GM19452 (cell line): ENCODE measurements around the gene SPDYE3.
"Not testable (repeated sequence)": the region's sequence is repeated elsewhere in the genome, so short reads cannot be mapped to it uniquely, and the experiment has no call there.

Experiments
- ATAC-seq: cut with Tn5 transposase; IDR thresholded peaks from one replicate; pipeline ENCODE4 v1.9.1; 2021; ENCODE audit not compliant: unreplicated experiment

The SPDYE3 gene

DNA sequence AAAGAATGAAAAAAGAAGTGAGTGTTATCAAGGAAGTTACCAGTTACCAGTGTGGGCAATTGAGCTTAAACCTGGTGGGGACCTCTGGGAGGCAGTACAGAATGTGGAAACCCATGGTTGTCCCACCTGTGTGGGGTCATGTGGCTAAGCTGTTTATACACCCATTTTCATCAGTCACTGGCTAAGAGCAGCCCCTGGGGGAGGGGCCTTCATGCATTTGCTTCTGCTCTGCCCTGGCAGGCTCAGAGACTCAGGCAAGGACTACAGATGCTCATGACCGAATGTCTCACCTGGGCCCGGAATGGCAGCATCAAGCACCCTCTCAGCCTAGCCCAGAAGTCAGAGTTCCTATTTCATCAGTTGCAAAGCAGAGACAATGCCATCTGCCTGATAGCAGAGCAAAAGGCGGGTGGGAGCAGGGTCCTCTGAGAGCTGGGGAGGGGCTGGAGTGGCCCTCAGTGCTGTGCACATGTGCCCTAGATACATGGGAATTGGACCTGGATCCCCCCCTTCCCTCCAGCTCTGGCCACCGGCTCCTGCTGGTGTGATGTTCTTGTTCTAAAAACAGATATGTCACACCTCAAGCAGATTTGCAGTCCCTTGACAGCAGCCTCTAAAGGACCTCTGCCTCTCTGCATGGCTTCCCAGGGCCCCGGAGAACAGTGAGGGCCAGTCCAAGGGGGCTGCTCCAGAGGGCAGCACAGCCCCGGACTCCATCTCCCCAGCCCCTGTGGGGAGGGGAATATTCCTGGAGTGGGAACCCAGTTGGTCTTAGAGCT lies 20.1 kb upstream of the SPDYE3 start:
- ATAC-seq = not testable (repeated sequence)

DNA sequence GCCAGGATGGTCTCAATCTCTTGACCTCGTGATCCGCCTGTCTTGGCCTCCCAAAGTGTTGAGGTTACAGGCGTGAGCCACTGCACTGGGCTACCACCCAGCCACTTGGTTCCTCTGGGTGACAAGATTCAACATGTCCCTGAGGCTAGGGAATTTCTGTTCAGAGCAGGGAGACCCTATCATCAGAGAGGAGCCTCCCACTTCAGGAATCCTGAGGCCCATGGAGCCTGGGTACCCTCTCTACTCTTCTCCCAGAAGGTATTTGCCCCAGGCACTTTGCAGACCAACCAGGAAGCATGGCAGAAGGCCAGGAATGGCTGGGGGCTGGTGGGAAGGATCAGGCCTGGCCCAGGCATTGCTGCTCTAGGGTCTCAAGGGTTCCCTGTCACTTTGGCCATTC lies 19.2 kb upstream of the SPDYE3 start:
- not testable (repeated sequence) for ATAC-seq

DNA sequence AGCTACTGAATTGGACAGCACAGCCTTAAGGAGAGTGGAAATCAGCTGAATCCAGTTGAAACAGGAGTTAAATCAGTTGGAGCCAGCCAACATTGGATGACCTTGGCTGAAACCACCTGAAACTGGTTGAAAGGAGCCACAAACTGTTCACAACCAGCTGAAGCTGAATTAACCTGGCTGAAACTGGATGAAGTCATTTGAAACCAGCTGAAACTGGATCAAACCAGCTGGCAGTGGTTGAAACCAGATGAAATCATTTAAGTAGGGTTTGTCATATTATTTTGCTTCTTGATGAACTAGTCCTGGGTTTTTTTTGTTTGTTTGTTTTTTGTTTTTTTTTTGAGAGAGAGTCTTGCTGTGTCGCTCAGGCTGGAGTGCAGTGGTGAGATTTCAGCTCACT lies 15.3 kb upstream of the SPDYE3 start:
- not testable (repeated sequence) for ATAC-seq

DNA sequence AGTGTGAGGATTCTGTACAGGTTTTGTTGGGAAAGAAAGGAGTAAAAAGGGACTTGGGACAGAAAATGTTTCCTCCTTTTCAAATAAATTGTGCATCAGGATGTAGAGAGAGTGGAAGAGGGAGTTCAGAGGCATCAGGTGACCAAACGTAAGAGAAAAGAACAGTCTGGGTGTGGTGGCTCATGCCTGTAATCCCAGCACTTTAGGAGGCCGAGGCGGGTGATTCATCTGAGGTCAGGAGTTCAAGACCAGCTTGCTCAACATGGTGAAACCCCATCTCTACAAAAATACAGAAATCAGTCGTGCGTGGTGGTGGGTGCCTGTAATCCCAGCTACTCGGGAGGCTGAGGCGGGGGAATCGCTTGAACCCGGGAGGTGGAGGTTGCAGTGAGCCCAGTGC lies 12.2 kb upstream of the SPDYE3 start:
- not testable (repeated sequence) for ATAC-seq

DNA sequence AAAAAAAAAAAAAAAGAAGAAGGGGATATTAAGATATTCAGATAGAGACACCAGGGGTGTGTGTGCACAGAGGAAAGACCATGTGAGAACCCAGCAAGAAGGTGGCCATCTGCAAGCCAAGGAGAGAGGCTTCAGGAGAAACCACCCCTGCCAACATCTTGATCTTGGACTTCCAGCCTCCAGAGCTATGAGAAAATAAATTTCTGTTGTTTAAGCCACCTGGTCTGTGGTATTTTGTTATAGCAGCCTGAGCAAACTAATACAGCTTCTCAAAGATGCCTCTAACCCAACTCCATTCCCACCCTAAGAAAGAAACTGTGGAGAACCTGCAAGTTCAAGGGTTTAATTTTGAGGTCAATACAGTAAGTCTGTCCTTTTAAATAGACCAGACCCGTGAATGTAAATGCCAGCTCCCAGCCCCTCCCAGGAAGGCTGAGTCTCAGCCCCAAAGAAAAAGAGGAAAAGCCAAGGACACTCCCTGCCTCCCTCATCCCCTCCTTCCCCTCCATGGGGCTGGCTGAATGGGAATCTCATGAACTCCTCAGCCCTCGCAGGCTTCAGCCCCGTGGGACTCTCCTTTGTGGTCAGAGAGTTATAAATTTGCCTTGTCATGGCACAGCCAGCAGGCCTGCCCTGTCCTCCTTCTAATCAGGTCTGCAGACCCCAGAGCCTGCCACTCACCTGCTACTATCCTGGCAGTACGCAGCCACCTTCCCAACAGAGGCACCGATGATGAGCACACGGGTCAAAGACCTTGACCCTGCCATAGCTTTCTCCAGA lies 9.5 kb upstream of the SPDYE3 start:
- ATAC-seq = not testable (repeated sequence)

DNA sequence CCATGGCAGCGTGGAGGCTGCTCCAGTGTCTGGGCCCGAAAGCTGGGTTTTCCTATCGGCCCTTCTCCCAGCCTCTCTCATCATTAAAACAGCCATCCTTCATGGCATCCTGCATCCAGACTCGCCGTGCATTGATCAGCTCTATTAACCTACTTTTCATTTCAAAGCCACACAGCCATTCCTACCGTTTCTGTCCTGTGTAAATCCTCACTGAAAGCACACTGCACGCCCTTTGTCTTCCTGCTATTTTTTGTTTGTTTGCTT lies 8.9 kb upstream of the SPDYE3 start:
- not testable (repeated sequence) for ATAC-seq

DNA sequence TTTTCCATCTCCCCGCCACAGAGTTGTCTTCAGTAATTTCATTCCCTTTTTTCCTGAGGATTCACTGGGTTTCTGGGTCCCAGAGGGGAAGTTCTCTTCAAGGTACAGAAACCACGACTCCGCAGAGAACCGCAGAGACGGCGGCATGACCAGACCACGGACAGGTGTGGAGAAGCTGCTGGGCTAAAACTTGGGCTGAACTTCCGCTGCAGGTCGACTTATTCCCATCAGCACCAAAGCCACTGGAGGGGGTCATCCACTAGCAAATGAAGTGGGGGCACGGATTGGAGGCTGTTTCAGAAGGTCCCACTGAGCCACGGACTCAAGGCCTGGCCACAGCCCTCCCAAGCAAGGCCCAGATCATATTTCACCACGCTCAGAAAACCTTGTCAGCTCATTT lies 3.0 kb upstream of the SPDYE3 start:
- ATAC-seq = not testable (repeated sequence)

DNA sequence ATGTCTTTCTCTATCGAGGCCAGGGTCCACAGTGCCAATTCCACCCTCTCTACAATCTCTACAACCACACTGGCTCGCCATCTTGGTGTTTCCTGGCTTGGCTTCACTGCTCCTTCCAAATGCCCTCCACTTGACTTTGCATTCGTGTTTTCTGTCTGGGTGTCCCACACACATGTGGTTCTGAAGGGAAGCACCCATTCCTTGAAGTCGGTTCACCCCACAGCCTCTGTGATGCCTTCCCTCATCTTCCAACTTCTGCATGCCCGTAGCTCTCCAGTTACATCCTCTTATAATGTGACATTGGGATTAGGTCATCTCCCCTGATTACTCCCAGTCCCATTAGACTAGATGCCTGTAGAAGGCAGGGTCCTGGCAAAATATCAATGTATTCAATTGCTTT lies 10.8 kb downstream of the SPDYE3 start:
- not testable (repeated sequence) for ATAC-seq

DNA sequence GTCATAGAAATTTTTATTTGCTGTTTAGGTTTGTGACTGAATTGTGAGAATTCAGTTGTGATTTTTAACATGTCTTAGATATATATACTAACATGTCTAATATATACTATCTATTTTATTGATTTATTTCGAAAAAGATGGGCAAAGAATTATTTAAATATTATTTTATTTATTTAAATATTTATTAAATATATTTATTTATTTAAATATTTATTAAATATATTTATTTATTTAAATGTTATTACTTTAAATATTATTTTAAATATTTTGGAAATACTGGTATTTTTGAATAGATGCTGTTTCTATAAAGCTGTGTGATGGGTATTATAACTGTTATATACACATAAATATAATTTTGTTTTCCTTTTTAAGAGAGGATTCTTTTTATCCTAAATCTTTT lies 14.1 kb downstream of the SPDYE3 start:
- ATAC-seq = not testable (repeated sequence)

DNA sequence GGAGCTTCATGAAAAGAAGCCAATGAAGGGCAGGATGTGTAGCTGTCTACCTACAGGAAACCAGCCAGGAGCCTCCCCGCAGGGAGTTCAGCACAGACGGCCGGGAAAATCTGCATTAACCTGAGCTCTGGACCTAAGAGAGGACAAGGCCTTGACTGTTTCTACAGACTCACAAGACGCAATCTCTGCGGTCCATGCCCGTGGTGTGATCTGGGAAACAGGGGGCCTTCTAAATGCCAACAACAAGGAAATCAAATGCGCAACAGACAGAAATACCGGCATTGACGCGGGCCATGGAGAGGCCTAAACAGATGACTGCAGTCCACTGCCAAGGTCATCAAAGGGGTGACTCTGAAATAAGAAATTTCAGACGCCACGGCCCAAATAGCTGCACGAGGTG lies 16.7 kb downstream of the SPDYE3 start:
- ATAC-seq = not testable (repeated sequence)

DNA sequence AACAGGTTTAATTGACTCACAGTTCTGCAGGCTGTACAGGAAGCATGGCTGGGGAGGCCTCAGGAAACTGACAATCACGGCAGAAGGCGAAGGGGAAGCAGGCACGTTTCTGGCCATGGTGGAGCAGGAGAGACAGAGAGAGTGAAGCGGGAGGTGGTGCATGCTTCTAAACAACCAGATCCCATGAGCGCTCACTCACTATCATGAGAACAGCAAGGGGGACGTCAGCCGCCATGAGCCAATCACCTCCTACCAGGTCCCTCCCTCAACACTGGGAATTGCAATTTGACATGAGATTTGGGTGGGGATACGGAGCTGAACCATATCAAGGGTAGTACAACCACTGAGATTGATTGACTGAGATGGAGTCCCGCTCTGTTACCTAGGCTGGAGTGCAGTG lies 18.2 kb downstream of the SPDYE3 start:
- not testable (repeated sequence) for ATAC-seq

DNA sequence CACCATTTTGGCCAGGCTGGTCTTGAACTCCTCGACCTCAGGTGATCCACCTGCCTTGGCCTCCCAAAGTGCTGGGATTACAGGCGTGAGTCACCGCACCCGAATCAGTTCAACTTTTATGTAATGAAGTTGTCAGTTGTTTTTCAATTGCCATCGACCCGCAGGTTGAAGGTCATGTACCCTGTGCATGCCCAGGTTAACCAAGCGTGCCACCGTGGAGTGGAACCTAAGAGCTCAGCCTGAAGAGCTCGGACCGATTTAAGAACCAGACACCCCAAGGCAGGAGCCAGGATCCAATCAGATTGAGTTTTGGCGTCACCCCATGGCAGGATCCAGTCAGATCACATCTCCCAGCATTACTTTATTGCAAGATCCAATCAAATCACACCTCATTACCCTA lies 19.4 kb downstream of the SPDYE3 start:
- not testable (repeated sequence) for ATAC-seq

DNA sequence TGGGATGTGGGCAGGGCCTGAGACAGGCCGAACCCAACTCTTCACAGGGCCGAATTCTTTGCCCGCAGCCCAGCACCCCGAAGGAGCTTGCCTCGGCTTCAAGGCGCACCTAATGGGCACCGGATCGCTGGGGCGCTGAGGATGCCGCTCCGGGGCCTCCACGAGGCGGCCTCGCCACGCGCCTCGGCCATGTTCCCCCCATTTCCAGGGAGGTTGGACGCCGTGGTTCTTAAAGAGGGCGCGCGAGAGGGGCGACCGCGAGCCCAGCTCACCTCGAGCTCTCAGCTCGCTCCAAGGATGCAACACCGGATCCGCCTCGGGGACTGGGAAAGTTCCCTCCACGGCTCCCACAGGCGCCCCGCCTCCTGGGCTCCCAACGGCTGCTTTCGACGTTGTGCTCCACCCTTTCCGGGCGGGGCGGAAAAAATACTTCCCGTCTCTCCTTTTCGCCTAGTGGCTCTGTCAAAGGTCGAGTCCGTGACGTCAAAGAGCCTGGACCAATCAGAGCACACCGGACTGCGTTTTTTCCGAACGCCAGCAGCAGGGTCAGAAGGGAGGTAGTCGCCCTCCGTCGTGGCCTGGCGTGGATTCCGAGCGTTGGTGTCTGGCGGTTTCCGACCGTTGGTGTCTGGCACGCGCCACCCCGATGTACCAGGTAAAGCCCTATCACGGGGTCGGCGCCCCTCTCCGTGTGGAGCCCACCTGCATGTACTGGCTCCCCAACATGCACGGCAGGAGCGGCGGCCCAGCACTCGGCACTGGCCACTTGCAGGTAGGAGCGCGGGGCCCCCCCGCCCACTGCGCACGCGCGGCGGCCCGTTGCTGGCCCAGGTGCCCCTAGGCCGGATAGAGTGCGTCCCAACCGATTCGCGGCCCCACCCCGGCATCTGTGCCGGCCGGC lies 28.3 kb downstream of the SPDYE3 start:
- ATAC-seq = peak; percentile 92

DNA sequence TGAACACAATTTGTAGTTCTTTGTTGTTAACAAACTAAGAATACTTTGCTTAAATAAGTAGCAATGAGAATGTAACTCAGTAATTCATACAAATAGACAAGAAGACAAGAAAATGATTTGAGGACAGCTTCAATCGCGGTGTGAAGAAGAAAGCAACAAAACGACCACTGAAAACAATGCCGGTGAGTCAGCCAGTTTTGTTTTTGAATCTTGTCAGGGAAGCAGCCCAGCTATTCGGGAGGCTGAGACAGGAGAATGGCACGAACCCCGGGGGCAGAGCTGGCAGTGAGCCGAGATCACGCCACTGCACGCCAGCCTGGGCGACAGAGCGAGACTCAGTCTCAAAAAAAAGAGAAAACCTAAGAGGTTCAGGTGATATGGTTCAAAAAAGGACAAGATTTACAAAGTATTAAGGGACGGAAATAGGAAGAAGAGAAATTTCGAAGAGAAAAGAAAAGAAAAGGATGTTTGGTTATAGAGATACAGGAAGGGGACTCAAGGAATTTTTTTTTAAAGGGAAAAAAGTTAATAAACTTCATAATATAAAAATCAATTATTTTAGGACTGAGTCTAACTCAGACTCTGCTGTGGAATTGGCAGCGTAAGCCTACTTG lies 30.7 kb downstream of the SPDYE3 start:
- not testable (repeated sequence) for ATAC-seq

DNA sequence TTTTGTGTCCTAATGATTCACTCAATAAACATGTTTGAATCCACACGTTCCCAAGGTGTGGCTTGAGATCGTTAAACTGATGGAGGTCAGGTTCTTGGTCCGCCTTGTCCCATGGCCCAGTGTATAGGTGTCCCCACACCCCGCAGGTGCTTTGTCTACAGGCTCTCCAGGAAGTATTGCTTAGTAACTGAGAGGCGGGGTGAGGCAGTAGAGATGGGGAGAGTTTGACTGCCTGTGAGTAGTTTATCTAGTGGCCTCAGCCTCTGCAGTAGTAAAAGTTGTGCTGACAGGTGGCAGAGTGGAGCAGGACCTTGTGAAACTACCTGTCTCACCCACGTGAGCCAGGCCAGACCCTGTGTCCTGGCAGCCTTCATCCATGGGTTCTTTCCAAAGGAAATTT lies 33.8 kb downstream of the SPDYE3 start:
- ATAC-seq = not testable (repeated sequence)

DNA sequence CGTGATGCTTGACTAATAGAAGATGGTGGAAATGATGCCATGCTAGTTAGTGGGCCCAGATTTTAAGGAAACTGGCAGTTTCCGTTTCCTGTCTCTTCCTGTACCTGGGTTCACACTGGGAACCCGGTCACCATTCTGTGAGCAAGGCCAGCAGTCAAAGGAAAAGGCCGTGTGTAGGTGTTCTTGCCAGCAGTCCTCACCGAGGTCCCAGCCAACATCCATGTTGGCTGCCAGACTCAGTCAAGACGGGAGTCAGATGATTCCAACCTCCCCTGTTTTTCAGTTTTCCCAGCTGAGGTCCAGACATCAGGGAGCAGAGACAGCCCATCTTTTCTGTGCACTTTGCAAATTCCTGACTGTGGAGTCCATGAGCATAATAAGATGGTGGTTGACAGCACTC lies 35.3 kb downstream of the SPDYE3 start:
- ATAC-seq = no peak

DNA sequence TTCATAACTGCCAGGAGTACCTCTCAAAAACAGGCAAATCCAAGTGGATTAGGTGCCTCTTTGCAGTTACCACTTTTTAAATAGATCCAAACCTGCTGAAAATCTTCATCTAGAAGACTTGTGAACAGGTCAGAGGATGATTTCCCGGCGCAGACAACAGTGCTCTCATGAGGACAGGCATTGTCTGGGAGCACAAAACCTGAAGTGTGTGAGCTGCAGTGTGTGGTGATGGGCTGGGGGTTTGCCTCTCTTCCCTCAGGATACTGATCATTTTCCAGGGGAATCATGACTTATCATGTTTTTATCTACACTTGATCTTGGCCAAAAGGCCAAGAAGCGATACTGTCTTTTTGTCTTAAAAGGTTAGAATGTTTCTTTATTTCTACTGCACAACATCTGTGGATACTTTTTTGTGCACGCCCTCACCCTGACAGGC lies 36.6 kb downstream of the SPDYE3 start:
- ATAC-seq = peak; percentile 7

DNA sequence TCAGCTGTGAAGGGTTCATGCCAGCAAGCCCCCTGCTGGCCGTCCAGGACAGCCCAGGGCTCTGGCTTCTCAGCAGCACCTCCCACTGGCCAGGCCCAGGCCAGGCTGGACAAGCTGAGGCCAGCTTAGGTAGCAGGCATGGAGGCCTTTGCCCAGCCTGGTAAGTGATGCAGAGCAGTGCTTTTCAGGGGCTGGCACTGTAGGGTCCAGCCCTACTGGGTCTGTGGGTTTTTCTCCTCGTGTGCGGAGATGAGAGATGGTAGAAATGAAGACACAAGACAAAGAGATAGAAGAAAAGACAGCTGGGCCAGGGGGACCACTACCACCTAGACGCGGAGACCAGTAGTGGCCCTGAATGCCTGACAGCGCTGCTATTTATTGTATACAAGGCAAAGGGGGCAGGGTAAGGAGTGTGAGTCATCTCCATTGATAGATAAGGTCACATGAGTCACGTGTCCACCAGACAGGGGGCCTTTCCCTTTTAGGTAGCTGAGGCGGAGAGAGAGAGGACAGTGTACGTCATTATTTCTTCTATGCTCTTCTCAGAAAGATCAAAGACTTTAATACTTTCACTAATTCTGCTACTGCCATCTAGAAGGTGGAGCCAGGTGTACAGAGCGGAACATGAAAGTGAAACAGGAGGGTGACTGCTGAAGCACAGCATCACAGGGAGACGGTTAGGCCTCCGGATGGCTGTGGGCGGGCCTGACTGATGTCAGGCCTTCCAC lies 37.2 kb downstream of the SPDYE3 start:
- ATAC-seq = peak; percentile 87

DNA sequence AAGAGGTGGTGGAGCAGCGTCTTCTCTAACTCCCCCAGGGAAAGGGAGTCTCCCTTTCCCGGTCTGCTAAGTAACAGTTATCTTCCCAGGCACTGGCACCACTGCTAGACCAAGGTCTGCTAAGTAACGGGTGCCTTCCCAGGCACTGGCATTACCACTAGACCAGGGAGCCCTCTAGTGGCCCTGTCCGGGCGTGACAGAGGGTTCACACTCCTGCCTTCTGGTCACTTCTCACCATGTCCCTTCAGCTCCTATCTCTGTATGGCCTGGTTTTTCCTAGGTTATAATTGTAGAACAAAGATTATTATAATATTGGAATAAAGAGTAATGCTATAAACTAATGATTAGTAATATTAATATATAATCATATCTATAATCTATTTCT lies 37.8 kb downstream of the SPDYE3 start:
- peak; percentile 47 for ATAC-seq

DNA sequence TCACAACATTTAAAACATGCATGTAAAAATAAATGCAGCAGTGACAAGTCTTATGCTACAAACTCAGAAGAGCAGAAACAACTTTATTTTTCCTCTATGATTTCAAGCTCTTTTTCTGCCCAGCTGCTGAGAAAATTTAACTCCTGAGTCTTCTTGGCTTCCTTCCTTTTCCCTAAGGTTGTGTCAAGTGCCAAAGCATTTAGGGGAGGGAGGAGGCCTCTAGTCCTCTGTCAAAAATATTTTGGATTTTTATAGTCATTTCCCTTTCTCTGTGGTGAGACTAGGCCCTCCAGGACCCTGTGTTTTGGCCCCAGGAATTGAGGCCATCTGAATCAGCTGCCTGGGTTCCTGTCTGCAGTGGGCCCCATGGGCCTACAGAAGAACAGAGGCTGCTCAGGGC lies 39.4 kb downstream of the SPDYE3 start:
- no peak for ATAC-seq
